GF-D8 (cell line): Measurements from ENCODE around the gene SLC51B.
A peak's percentile ranks its signal among the peaks of the same experiment; 100 is the strongest.
"Not testable (repeated sequence)": the region's sequence is repeated elsewhere in the genome, so short reads cannot be mapped to it uniquely, and the experiment has no call there.

ENCODE experiments used
- DNase-seq: peaks from one replicate; lab custom pipeline; 2025; lab: John Stamatoyannopoulos, UW

SLC51B gene

DNA sequence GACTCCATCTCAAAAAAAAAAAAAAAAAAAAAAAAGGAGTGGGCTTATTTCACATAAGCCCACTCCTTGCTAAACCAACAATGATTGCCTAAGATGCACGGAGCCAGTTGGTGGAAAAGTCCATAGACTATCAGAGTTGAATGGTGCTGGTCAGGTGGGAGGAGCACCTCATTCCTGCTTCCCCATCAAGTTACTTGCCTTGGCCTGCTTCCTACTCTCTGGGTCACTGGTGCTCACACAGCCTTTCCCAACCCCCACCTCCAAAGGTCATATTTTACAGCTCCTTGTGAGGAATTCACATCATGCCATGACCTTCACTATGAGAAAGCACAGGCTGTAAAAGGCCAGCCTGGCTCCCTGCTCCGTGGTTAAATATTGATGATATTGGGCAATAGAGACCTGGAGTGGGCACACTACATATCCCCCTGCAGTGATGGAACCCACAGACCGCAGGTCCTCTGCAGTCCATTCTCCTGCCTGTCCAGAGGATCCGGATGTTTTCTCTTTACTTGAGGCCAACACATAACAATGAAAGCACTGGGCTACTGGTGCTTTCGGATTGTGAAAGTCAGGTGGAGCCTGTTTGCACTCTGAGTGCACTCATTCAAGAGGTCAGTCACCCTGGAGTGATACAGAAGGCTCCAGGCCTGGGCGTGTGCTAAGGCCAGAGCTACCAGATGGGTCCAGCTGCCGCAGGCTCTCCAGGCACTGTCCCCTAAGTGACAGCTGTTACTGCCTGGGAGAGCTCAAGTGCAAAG is at the start of gene SLC51B:
TSS of gene SLC51B (plus strand) at position 664 of the 758 bp plus-strand sequence. CDS start 4,618 bp downstream, outside the sequence.
- no peak for DNase-seq

GRCh38 chr15:64997066-64997465 is 48.1 kb upstream of the SLC51B start:
- no peak for DNase-seq

- DNase-seq = no peak
These were observed 47.3 kb upstream of the SLC51B start for GRCh38 chr15:64997745-64998375.

- DNase-seq = no peak
These were observed 40.2 kb upstream of the SLC51B start for GRCh38 chr15:65004993-65005392.

- DNase-seq = no peak
These were observed 38.3 kb upstream of the SLC51B start for GRCh38 chr15:65006876-65007275.

DNA sequence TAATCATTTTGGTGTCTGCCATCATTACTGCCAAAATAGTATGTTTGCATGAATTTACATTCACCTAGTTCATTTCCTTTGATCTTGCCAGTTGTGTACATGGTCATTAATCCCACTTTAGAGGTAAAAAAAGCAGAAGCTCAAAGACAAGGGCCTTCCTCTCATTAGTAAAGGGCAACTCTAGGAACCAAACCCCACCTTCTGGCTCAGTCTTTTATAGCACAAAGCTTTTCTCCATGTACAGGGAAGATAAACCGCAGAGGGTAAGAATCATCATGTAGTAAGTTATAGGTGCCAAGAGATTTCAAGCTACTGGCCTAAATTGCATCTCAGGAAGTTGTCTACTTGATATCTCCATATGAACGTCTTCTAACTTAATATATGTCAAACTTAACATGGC is 36.2 kb upstream of the SLC51B start:
- DNase-seq = peak; percentile 26

DNA sequence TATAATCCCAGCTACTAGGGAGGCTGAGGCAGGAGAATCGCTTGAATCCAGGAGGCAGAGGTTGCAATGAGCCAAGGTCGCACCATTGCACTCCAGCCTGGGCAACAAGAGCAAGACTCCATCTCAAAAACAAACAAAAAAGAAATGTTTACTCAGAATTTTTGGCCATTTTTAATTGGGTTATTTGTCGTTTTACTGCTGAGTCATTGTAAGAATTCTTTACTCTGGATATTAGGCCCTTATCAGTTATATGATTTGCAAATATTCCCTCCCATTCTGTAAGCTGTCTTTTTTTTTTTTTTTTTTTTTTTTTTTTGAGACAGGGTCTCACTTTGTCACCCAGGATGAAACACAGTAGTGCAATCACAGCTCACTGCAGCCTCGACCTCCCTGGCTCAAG is 34.0 kb upstream of the SLC51B start:
- DNase-seq = not testable (repeated sequence)

DNA sequence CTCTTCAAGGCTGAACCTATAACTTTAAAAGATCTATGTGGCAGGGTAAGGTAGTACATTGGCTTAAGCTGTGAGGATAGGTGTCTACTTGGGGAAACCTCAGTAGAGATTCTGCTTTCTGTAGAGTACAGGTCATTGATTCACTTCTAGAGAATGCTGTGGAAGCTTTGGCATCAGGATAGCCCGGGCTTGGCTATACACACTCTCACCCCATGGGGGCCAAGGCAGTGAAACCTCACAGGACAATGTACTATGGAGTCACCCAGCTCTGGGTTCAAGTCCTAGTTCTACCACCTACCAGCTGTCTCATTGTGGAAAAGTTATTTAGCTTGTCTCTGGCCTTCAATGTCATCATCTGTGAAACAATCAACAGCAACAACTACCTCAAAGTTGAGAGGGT is 24.8 kb upstream of the SLC51B start:
- no peak for DNase-seq

- DNase-seq = no peak
These were observed 23.7 kb upstream of the SLC51B start for GRCh38 chr15:65021488-65021887.

GRCh38 chr15:65026756-65027155 is 18.4 kb upstream of the SLC51B start:
- DNase-seq = no peak

DNA sequence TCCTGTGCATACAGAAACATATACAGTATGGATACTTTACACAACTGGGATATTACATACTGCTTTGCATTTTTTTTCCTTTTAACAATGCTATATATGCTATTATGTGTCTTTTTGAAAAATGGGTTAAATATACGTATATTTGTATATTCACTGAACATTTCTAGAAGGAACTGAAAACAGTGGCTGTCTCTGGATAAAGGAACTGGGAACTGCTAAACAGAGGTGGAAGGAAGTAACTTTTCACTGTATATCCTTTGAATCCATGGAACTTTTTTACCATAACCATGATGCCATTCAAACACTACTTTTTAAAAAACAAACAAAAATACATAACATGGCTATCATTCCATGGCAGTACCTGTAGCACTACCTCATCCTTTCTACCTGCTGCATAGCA is 17.6 kb upstream of the SLC51B start:
- no peak for DNase-seq

DNA sequence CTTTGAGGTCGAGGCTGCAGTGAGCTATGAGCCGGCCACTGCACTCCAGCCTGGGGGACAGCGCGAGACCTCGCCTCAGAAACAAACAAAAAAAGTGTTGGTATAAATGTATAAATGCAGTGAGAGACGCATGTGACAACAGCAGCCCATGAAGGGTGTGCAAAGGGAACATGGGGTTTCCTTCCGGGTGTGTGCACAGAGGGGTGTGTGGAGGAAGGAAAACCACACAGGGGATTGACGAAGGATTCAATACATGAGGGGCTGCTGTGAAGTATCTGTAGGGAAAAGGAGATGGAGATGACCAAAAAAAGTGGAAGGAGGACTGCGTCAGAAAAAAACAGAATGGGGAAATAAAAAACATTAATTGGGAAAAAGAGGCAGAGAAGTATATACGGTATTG is 16.8 kb upstream of the SLC51B start:
- DNase-seq = no peak

DNA sequence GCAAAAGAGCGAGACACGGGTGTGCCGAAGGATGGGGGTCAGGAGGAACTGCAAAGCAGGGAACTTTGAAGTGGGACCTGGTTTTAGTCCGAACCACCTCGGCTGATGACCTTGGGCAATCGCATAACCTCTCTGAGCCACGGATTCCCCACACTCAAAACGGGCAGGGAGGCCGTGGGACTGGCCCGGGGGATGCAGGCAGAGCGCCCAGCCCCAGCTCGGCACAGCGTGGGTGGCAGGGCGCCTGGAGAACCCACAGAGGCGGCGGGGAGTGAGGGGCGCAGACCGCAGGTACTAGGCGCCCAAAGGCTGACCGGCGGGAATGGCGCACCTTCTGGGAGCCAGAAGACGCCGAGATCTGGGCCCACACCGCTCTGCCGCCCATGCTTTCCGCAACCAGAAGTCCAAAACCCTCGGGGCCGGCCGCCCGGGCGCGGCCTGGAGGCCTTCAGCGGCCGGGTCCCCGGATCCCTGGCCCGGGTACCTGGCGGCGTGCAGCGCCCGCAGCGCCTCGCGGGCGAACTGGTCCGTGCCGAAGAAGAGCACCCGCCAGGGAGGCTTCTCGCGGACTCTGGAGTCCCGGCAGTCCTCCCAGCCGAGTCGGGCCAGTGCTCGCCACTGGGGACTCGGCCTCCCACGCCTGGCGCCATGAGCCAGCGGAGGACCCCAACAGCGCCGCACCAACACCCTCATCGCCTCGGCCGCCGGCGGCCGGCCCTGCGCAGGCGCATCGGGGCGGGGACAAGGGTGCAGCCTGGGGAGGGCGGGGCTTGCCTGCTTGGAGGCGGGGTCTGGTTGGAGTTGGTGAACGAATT is 16.1 kb upstream of the SLC51B start, which contains the start of gene MTFMT:
TSS of gene MTFMT (minus strand) at position 719 of the 815 bp plus-strand sequence. CDS start at position 693, 26 bp downstream.
- DNase-seq = peak; percentile 18

- no peak for DNase-seq
These were observed 15.4 kb upstream of the SLC51B start for GRCh38 chr15:65029736-65030208.

- DNase-seq = no peak
These were observed 12.2 kb upstream of the SLC51B start for GRCh38 chr15:65032801-65033537.

- DNase-seq = no peak
These were observed 11.4 kb upstream of the SLC51B start for GRCh38 chr15:65033659-65034269.

GRCh38 chr15:65034719-65035118 is 10.5 kb upstream of the SLC51B start:
- DNase-seq = no peak

GRCh38 chr15:65037309-65037708 is 7.9 kb upstream of the SLC51B start:
- DNase-seq = no peak

GRCh38 chr15:65038428-65038827 is 6.8 kb upstream of the SLC51B start:
- no peak for DNase-seq

GRCh38 chr15:65038836-65039235 is 6.4 kb upstream of the SLC51B start:
- DNase-seq = no peak

- no peak for DNase-seq
These were observed 4.7 kb upstream of the SLC51B start for GRCh38 chr15:65040461-65040860.
